SIG-M5 (cell line): ENCODE data around the gene ANKAR.
"Not testable (repeated sequence)": the region's sequence is repeated elsewhere in the genome, so short reads cannot be mapped to it uniquely, and the experiment has no call there.

Experiments used
- DNase-seq: peaks from one replicate; lab custom pipeline; 2025; lab: John Stamatoyannopoulos, UW

ANKAR gene

GRCh38 chr2:189709501-189710221 lies 35.2 kb downstream of the ANKAR start:
- DNase-seq: no peak

- DNase-seq: not testable (repeated sequence)
These were observed 43.1 kb downstream of the ANKAR start for GRCh38 chr2:189717593-189717992.

GRCh38 chr2:189719571-189719970 lies 45.1 kb downstream of the ANKAR start:
- peak; percentile 66 for DNase-seq

- DNase-seq: no peak
These were observed 48.7 kb downstream of the ANKAR start for GRCh38 chr2:189723192-189723591.
